ACC112 (cell line): Measurements from ENCODE around the gene MRGPRD.

ENCODE experiments used
- H2AFZ ChIP-seq: fragments of 200-600 bp; sonication (generic); one replicate; pipeline ENCODE4 v1.6.0; 2017; ENCODE audit warnings: antibody characterized with exemption, low read length; ENCODE audit not compliant: unreplicated experiment
- H3K27ac ChIP-seq: fragments of 200-600 bp; sonication (generic); 2 replicates; pipeline ENCODE4 v1.5.1; 2014; ENCODE audit warnings: low read depth, mild to moderate bottlenecking, antibody characterized with exemption, low read length, moderate library complexity
- H3K27me3 ChIP-seq: fragments of 200-600 bp; sonication (generic); 2 replicates; pipeline ENCODE4 v1.6.1; 2014; ENCODE audit warnings: mild to moderate bottlenecking, antibody characterized with exemption, low read length, moderate library complexity, mixed read lengths; ENCODE audit not compliant: insufficient read depth
- H3K36me3 ChIP-seq: fragments of 200-600 bp; sonication (generic); 2 replicates; pipeline ENCODE4 v1.6.1; 2016; ENCODE audit warnings: mild to moderate bottlenecking, antibody characterized with exemption, low read length, moderate library complexity, mixed read lengths; ENCODE audit not compliant: insufficient read depth
- H3K4me1 ChIP-seq: fragments of 200-600 bp; sonication (generic); one replicate; pipeline ENCODE4 v1.6.1; 2016; ENCODE audit warnings: low read length, mixed read lengths; ENCODE audit not compliant: insufficient read depth, unreplicated experiment, control insufficient read depth
- H3K4me3 ChIP-seq: fragments of 200-600 bp; sonication (generic); 2 replicates; pipeline ENCODE4 v1.5.1; 2014; ENCODE audit warnings: mild to moderate bottlenecking, low read depth, low read length
- H3K79me2 ChIP-seq: fragments of 200-600 bp; sonication (generic); one replicate; pipeline ENCODE4 v1.6.0; 2016; ENCODE audit warnings: low read length; ENCODE audit not compliant: control insufficient read depth, unreplicated experiment, insufficient read depth

MRGPRD gene

DNA sequence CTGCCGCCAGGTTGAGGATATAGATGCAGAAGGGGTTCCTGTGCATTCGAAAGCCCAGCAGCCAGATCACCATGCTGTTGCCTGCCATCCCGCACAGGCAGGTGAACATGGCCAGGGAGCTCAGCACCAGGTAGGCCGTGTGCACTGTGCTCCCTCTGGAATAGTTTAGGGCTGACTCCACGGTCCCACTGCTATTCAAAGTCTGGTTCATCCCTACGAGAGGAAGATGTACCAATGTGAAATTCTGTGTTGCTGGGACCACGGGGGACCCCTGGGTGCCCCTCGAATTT is at the start of gene MRGPRD:
Gene MRGPRD, minus strand, starts transcription at position 211 of the 290 bp plus-strand sequence. Its CDS starts 0 bp downstream, at position 211.
- H3K4me1 ChIP-seq, result no peaks in the 10 kb centered on the region
- no peaks in the 10 kb centered on the region for H3K79me2 ChIP-seq
- H3K4me3 ChIP-seq, result no peak within 1 kb of the TSS
- no peak within 1 kb of the TSS for H3K27ac ChIP-seq
- no peak within 1 kb of the TSS for H2AFZ ChIP-seq
- H3K27me3 ChIP-seq, result peaks cover 23% of the 10 kb centered on the region
- H3K36me3 ChIP-seq, result no peaks in the 10 kb centered on the region

GRCh38 chr11:69030301-69030700 is 49.5 kb upstream of the MRGPRD start:
- H3K79me2 ChIP-seq, result no peaks in the 10 kb centered on the region
- no peaks in the 10 kb centered on the region for H3K27me3 ChIP-seq
- H3K4me3 ChIP-seq, result no peak overlapping the region
- H3K4me1 ChIP-seq, result no peaks in the 10 kb centered on the region
- no peaks in the 10 kb centered on the region for H3K36me3 ChIP-seq
- no peak overlapping the region for H2AFZ ChIP-seq
- no peak overlapping the region for H3K27ac ChIP-seq

DNA sequence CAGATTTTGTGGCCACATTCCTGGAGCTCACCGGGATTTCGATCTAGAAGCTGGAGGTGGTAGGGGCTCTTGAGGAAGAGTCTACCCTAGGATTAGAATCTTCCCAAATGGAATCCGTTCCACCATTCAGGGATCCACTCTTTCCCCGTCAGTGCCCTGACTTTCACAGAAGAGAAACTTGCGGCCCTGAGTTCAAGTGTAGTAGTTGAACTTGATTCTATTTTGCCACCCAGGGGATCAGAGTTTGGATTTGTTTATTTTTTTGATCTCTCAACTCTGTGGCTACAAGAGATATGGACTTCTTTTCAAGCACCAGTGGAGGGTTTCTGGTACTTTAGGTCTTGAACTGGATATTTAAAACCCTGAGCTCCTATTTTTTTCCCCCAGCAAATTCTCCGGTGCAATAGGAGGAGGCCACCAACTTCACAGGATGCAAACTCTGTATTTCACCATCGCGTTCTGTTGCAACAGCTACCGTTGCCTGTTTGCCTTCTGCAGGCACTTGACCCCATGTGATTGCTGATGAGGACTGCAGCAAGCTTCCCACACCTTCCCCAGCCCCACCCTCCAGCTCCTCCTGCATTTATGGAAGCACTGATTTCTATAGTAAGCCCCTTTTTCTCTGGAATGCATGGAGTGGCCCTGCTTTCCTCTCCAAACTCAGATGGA is 47.1 kb upstream of the MRGPRD start:
- H3K27ac ChIP-seq, result no peak overlapping the region
- no peak overlapping the region for H3K4me3 ChIP-seq
- H3K4me1 ChIP-seq, result no peaks in the 10 kb centered on the region
- no peaks in the 10 kb centered on the region for H3K36me3 ChIP-seq
- no peaks in the 10 kb centered on the region for H3K27me3 ChIP-seq
- no peak overlapping the region for H2AFZ ChIP-seq
- H3K79me2 ChIP-seq, result no peaks in the 10 kb centered on the region

DNA sequence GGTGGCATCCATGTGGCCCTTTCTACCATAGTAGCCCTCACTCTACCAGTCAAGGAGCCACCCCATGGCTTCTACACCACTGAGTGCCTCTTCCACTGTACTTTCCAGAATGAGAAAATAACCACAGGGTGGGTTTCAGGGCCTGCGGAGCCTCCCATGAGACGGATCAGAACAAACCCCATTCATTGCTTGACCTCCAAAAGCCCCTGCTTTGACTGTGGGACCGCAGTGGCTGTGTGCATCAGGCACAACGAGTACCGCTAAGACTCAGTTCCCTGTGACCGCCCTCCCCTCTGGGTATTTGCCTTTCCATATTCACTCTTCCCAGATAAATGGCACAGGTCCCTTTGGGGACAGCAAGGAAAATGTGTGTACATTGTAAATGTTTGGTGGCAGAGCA is 43.7 kb upstream of the MRGPRD start:
- Histone ChIP-seq H3K4me3 (no peak overlapping the region), H3K79me2 (no peaks in the 10 kb centered on the region), H3K4me1 (no peaks in the 10 kb centered on the region), H2AFZ (no peak overlapping the region), H3K36me3 (no peaks in the 10 kb centered on the region), H3K27me3 (no peaks in the 10 kb centered on the region), H3K27ac (no peak overlapping the region)

GRCh38 chr11:69022260-69022659 is 41.5 kb upstream of the MRGPRD start:
- no peak overlapping the region for H2AFZ ChIP-seq
- no peaks in the 10 kb centered on the region for H3K36me3 ChIP-seq
- no peaks in the 10 kb centered on the region for H3K79me2 ChIP-seq
- no peak overlapping the region for H3K27ac ChIP-seq
- H3K27me3 ChIP-seq, result no peaks in the 10 kb centered on the region
- H3K4me1 ChIP-seq, result no peaks in the 10 kb centered on the region
- H3K4me3 ChIP-seq, result no peak overlapping the region

DNA sequence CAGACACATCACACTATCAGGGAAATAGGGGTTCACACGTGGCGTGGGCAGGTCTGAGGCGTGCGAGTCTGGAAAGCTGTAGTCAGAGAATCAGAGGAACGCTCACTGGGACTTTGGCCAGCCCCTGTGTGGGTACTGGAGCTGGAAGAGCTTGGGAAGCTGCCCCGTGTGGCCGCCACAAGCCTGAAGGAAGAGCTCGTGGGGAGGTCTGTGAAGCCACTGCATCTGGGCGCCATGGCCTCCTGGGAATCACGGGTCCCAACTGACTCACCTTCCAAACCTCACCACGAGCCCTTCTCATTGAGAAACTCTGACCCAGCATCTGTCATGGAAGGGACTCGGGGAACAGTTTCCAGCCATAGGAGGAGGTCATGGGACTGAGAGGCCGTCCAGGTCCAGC is 38.1 kb upstream of the MRGPRD start:
- Histone ChIP-seq H3K36me3 (no peaks in the 10 kb centered on the region), H3K4me3 (no peak overlapping the region), H3K79me2 (no peaks in the 10 kb centered on the region), H2AFZ (no peak overlapping the region), H3K27me3 (no peaks in the 10 kb centered on the region), H3K27ac (no peak overlapping the region), H3K4me1 (no peaks in the 10 kb centered on the region)

GRCh38 chr11:69017951-69018350 is 37.2 kb upstream of the MRGPRD start:
- Histone ChIP-seq H2AFZ (no peak overlapping the region), H3K4me3 (no peak overlapping the region), H3K36me3 (no peaks in the 10 kb centered on the region), H3K27me3 (no peaks in the 10 kb centered on the region), H3K79me2 (no peaks in the 10 kb centered on the region), H3K4me1 (peaks cover 5% of the 10 kb centered on the region), H3K27ac (no peak overlapping the region)

DNA sequence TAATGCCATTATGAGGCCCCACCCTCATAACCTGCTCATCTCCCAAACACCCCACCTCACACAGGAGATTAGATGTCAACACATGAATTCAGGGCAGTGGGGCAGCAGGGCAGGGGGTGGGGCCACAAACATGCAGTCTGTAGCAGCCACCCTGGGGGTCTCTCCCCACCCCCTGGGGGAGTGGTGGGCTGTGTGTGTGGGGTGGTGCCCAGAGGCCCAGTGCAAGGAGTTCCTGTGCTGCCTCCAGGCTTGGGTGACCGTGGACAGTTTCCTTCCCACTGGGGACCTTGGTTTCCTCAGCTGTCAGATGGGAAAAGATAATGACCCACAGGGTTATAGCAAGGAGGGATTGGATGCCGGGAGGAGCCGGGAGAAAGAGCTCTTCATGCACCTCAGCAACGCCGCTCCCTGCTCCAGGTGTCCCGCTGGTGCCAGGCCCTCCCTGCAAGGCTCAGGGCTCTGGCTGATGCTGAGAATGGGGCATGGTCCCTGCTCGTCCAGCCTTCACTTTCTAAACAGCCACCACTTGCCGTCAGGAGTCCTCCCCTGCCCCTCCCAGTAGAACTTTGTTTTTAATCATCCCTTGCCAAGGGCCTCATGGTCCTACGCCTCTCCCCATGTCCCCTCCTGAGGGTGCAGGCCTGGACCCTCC is 34.2 kb upstream of the MRGPRD start:
- no peaks in the 10 kb centered on the region for H3K36me3 ChIP-seq
- H3K4me1 ChIP-seq, result peaks cover 28% of the 10 kb centered on the region
- no peak overlapping the region for H3K4me3 ChIP-seq
- H3K79me2 ChIP-seq, result no peaks in the 10 kb centered on the region
- H3K27ac ChIP-seq, result no peak overlapping the region
- no peaks in the 10 kb centered on the region for H3K27me3 ChIP-seq
- no peak overlapping the region for H2AFZ ChIP-seq

DNA sequence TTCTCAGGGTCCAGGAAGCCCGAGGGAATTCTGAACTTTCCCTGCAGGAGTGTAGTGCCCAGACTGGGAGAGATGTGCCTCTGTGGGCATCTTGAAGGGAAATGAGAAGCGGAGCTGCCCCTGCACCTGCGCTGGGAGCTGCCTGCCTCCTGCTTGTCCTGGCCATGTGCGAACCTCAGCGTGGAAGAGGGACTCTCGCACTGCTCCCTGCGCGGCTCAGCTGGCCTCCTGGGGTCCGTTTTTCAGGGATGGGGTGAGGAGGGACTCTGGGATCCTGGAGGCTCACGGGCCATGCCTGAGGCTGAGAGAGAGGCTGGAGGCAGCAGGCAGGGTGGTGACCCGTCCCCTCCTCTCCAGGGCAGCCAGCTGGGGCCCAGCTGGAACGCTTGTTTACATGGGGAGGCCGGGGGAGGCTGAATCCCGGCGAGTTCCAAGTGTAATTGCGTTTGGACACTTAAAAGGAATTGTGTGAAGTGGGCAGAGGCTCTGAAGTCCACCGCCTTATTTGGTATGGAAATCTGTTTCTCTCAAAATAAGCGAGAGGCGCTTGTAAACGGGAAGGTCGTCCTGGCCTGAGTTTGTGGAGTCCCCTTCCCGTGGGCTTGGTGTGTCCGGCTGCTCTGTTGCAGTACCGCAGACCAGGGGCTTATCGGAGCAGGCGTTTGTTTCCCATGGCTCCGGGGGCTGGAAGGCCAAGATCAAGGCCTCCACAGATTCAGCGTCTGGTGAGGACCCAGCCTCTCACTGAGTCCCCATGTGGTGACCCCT is 33.5 kb upstream of the MRGPRD start:
- H3K27me3 ChIP-seq, result no peaks in the 10 kb centered on the region
- no peaks in the 10 kb centered on the region for H3K79me2 ChIP-seq
- no peak overlapping the region for H3K27ac ChIP-seq
- peaks cover 36% of the 10 kb centered on the region for H3K4me1 ChIP-seq
- H2AFZ ChIP-seq, result no peak overlapping the region
- H3K4me3 ChIP-seq, result no peak overlapping the region
- H3K36me3 ChIP-seq, result no peaks in the 10 kb centered on the region

- Histone ChIP-seq H3K79me2 (no peaks in the 10 kb centered on the region), H3K4me1 (peaks cover 45% of the 10 kb centered on the region), H3K36me3 (no peaks in the 10 kb centered on the region), H3K4me3 (peak within 1 kb of the TSS; percentile 81), H3K27me3 (no peaks in the 10 kb centered on the region), H3K27ac (no peak within 1 kb of the TSS), H2AFZ (peak within 1 kb of the TSS; percentile 93)
Observed at GRCh38 chr11:69013009-69013951, 32.5 kb upstream of the MRGPRD start, which contains the start of gene MRGPRF. Gene MRGPRF (minus strand): TSS chr11:69013246. CDS start chr11:69009901, 3,345 bp downstream.
